ENCODE data around the gene CYP17A1. TPM values are rescaled to one million over a fixed set of nuclear protein-coding genes. Genes with fewer than 3 reads are reported as not detected.
A peak's percentile ranks its signal among the peaks of the same experiment; 100 is the strongest.

CYP17A1 gene
- total and polyA plus RNA-seq, 2 experiments from 2014 or later = not detected

- no peaks in the 10 kb centered on the region for H3K36me3 ChIP-seq (ENCODE audit: insufficient read depth)
- H4K20me1 ChIP-seq (replicated peaks; ENCODE audit: insufficient read depth) = no peaks in the 10 kb centered on the region
- Mint-ChIP-seq H3K9me3 (no peaks in the 10 kb centered on the region), H3K27me3 (ENCODE audit: insufficient read depth, low read depth, poor library complexity) (peaks cover 9% of the 10 kb centered on the region), H3K4me3 (no peak overlapping the region), H3K4me1 (peaks cover 25% of the 10 kb centered on the region), H3K27ac (no peak overlapping the region), H3K36me3 (ENCODE audit: low read depth) (peaks cover 9% of the 10 kb centered on the region; the same call in 1 of the 3 replicates)
- no peak; the same call in 2 of the 3 replicates for ATAC-seq
- H2AFZ ChIP-seq = no peak overlapping the region
- no peak for DNase-seq (ENCODE audit: low spot score)
- H3K4me2 ChIP-seq = no peak overlapping the region
- no peak overlapping the region for H3K4me3 ChIP-seq
- H3K4me1 ChIP-seq (ENCODE audit: insufficient read depth) = peaks cover 19% of the 10 kb centered on the region
- H3K27me3 ChIP-seq (ENCODE audit: insufficient read depth) = no peaks in the 10 kb centered on the region
- TF ChIP-seq CREB1 (CRISPR knock-in tag; IDR thresholded peaks at IDR 0.05; ENCODE audit: low read depth) (no peak), EZH2 (IDR thresholded peaks at IDR 0.05; ENCODE audit: low read depth, unreplicated experiment) (no peak), ETS1 (IDR thresholded peaks at IDR 0.05) (no peak), ZNF462 (CRISPR knock-in tag; IDR thresholded peaks at IDR 0.05) (no peak), CTCF (conservative IDR thresholded peaks at IDR 0.05; ENCODE audit: low read depth in 2 of 2) (no peak), ZNF331 (CRISPR knock-in tag; IDR thresholded peaks at IDR 0.05; ENCODE audit: low read depth) (no peak), EZH2phosphoT487 (IDR thresholded peaks at IDR 0.05; ENCODE audit: unreplicated experiment) (no peak), ZNF114 (CRISPR knock-in tag; IDR thresholded peaks at IDR 0.05) (no peak), JUNB (IDR thresholded peaks at IDR 0.05; ENCODE audit: unreplicated experiment) (no peak), REST (IDR thresholded peaks at IDR 0.05; ENCODE audit: unreplicated experiment) (no peak), STAT1 (IDR thresholded peaks at IDR 0.05; ENCODE audit: unreplicated experiment) (no peak), NANOG (IDR thresholded peaks at IDR 0.05; ENCODE audit: borderline replicate concordance) (no peak), POLR2AphosphoS5 (IDR thresholded peaks at IDR 0.05; ENCODE audit: low read depth) (no peak)
- H3K9me2 ChIP-seq (ENCODE audit: insufficient read depth) = no peaks in the 10 kb centered on the region
- H3K27ac ChIP-seq (ENCODE audit: low read depth) = peak overlapping the region; percentile 89
- peaks cover 6% of the 10 kb centered on the region; the same call in 1 of the 2 replicates for H3F3A ChIP-seq (replicated peaks; ENCODE audit: low read depth)
- H3K79me2 ChIP-seq (replicated peaks; ENCODE audit: insufficient read depth) = no peaks in the 10 kb centered on the region
Measured at GRCh38 chr10:102813734-102814452, 23.3 kb downstream of the CYP17A1 start.
